IMR-90 (cell line): Measurements from ENCODE around the gene DOK6. TPM values are rescaled to one million over a fixed set of nuclear protein-coding genes. Genes with fewer than 3 reads are reported as not detected.

Experiments
- ATAC-seq: fragments of 200-7000 bp; cut with Tn5 transposase; 2 replicates; pipeline ENCODE4 v1.9.1; 2020; ENCODE audit warnings: low read depth, mild to moderate bottlenecking, moderate library complexity
- BruUV-seq: library from RNA; stranded (reverse); fragments of 400-500 nt; replicated peaks from 2 replicates; lab custom pipeline; 2021; lab: Mats Ljungman, UMichigan
- CTCF ChIA-PET: fragments of 300-600 bp; formaldehyde crosslinking; extraction: SDS; loops from one replicate; lab custom pipeline; 2021; ENCODE audit warnings: antibody characterized with exemption; lab: Yijun Ruan, JAX
- POLR2A ChIA-PET: fragments of 300-600 bp; sonication (Branson Sonifier 250); formaldehyde crosslinking; loops from one replicate; lab custom pipeline; 2022; ENCODE audit warnings: antibody characterized with exemption; ENCODE audit not compliant: unreplicated experiment; lab: Charles Lee
- DNase-seq: peaks from one replicate; pipeline ENCODE4 v3.0.0; 2013
- H2AFZ ChIP-seq: replicated peaks from 2 replicates; pipeline ENCODE3; 2013; ENCODE audit warnings: low read length, mild to moderate bottlenecking; ENCODE audit not compliant: poor library complexity
- H2AK5ac ChIP-seq: 2 replicates; pipeline ENCODE4 v1.6.1; 2013; ENCODE audit warnings: low read depth, low read length, inconsistent platforms
- H2AK9ac ChIP-seq: replicated peaks from 2 replicates; pipeline ENCODE3; 2013; ENCODE audit warnings: mild to moderate bottlenecking, low read depth, low read length, moderate library complexity; ENCODE audit not compliant: poor library complexity
- H2BK120ac ChIP-seq: 2 replicates; pipeline ENCODE4 v1.6.1; 2013; ENCODE audit warnings: low read depth, low read length, inconsistent platforms
- H2BK15ac ChIP-seq: 3 replicates; pipeline ENCODE4 v1.6.1; 2013; ENCODE audit warnings: low read depth, low read length, inconsistent platforms
- H2BK20ac ChIP-seq: 2 replicates; pipeline ENCODE4 v1.6.1; 2013; ENCODE audit warnings: low read depth, mild to moderate bottlenecking, inconsistent platforms, low read length, moderate library complexity
- H2BK5ac ChIP-seq: 2 replicates; pipeline ENCODE4 v1.6.1; 2013; ENCODE audit warnings: mild to moderate bottlenecking, low read depth, low read length, inconsistent platforms; ENCODE audit not compliant: poor library complexity, severe bottlenecking
- H3K14ac ChIP-seq: replicated peaks from 2 replicates; pipeline ENCODE4 v1.6.1; 2013; ENCODE audit warnings: low read depth, low read length, inconsistent platforms
- H3K18ac ChIP-seq: 2 replicates; pipeline ENCODE4 v1.6.1; 2013; ENCODE audit warnings: low read depth, low read length, control low read depth
- H3K23ac ChIP-seq: 2 replicates; pipeline ENCODE4 v1.6.1; 2013; ENCODE audit warnings: low read depth, low read length, inconsistent platforms
- H3K27ac ChIP-seq: 2 replicates; pipeline ENCODE4 v1.5.1; 2013; ENCODE audit warnings: mild to moderate bottlenecking, control low read depth, low read length; ENCODE audit not compliant: insufficient read depth
- H3K27me3 ChIP-seq: 2 replicates; pipeline ENCODE4 v1.6.1; 2013; ENCODE audit warnings: low read length; ENCODE audit not compliant: control insufficient read depth, insufficient read depth
- H3K36me3 ChIP-seq: 2 replicates; pipeline ENCODE4 v1.6.1; 2013; ENCODE audit warnings: low read length, mixed read lengths; ENCODE audit not compliant: control insufficient read depth, insufficient read depth
- H3K4ac ChIP-seq: 2 replicates; pipeline ENCODE4 v1.6.1; 2013; ENCODE audit warnings: low read depth, low read length, inconsistent platforms
- H3K4me1 ChIP-seq: 2 replicates; pipeline ENCODE4 v1.6.1; 2013; ENCODE audit warnings: low read length, mixed read lengths; ENCODE audit not compliant: control insufficient read depth, insufficient read depth
- H3K4me2 ChIP-seq: 2 replicates; pipeline ENCODE4 v1.6.1; 2013; ENCODE audit warnings: low read depth, mild to moderate bottlenecking, control low read depth, low read length, moderate library complexity
- H3K4me3 ChIP-seq: 2 replicates; pipeline ENCODE4 v1.5.1; 2013; ENCODE audit warnings: low read depth, mild to moderate bottlenecking, control low read depth, low read length, moderate library complexity; ENCODE audit not compliant: insufficient read depth
- H3K56ac ChIP-seq: 2 replicates; pipeline ENCODE4 v1.6.1; 2013; ENCODE audit warnings: low read length, inconsistent platforms; ENCODE audit not compliant: insufficient read depth; ENCODE audit errors: extremely low read depth
- H3K79me1 ChIP-seq, 2 experiments: 2 replicates each; pipeline ENCODE4 v1.6.1; 2013; ENCODE audit warnings: low read length in 2 of 2, inconsistent platforms in 1 of 2, low read depth in 1 of 2
- H3K9ac ChIP-seq: 2 replicates; pipeline ENCODE4 v1.6.1; 2013; ENCODE audit warnings: low read depth, low read length, control low read depth
- H3K9me1 ChIP-seq: 2 replicates; pipeline ENCODE4 v1.6.1; 2013; ENCODE audit warnings: low read length, inconsistent platforms; ENCODE audit not compliant: insufficient read depth
- H3K9me3 ChIP-seq: 2 replicates; pipeline ENCODE4 v1.6.1; 2013; ENCODE audit warnings: low read length; ENCODE audit not compliant: control insufficient read depth, insufficient read depth
- H4K20me1 ChIP-seq: 2 replicates; pipeline ENCODE4 v1.6.1; 2013; ENCODE audit warnings: low read length, inconsistent platforms; ENCODE audit not compliant: insufficient read depth
- H4K5ac ChIP-seq: 2 replicates; pipeline ENCODE4 v1.6.1; 2013; ENCODE audit warnings: mild to moderate bottlenecking, low read depth, low read length, control low read depth
- H4K8ac ChIP-seq, 2 experiments: 2 replicates each; pipeline ENCODE4 v1.6.1; 2013; ENCODE audit warnings: low read depth in 2 of 2, low read length in 2 of 2, control low read depth in 1 of 2, inconsistent platforms in 1 of 2
- H4K91ac ChIP-seq: 2 replicates; pipeline ENCODE4 v1.6.1; 2013; ENCODE audit warnings: low read depth, low read length, inconsistent platforms; ENCODE audit not compliant: insufficient read depth
- BHLHE40 ChIP-seq: fragments of 150-350 bp; IDR thresholded peaks from 2 replicates; pipeline ENCODE4 v1.6.1; 2016; ENCODE audit warnings: mild to moderate bottlenecking, low read depth, low read length
- CEBPB ChIP-seq: IDR thresholded peaks from 2 replicates; pipeline ENCODE4 v1.6.1; 2012; ENCODE audit warnings: low read depth, low read length, improper control_type of control experiment
- CTCF ChIP-seq: conservative IDR thresholded peaks from 2 replicates; pipeline ENCODE4 v1.5.1; 2012; ENCODE audit warnings: mild to moderate bottlenecking, low read depth, low read length, improper control_type of control experiment
- FOS ChIP-seq: fragments of 150-350 bp; IDR thresholded peaks from 2 replicates; pipeline ENCODE4 v1.6.1; 2016; ENCODE audit warnings: low read depth, low read length
- MAZ ChIP-seq: IDR thresholded peaks from 2 replicates; pipeline ENCODE4 v1.6.1; 2012; ENCODE audit warnings: low read depth, mild to moderate bottlenecking, low read length, improper control_type of control experiment, moderate library complexity, borderline replicate concordance
- MXI1 ChIP-seq: IDR thresholded peaks from 2 replicates; pipeline ENCODE4 v1.6.1; 2012; ENCODE audit warnings: low read depth, mild to moderate bottlenecking, low read length, moderate library complexity, borderline replicate concordance
- NFE2L2 ChIP-seq: fragments of 150-350 bp; IDR thresholded peaks from 2 replicates; pipeline ENCODE4 v1.6.1; 2016; ENCODE audit warnings: low read depth, mild to moderate bottlenecking, low read length
- POLR2A ChIP-seq: IDR thresholded peaks from 2 replicates; pipeline ENCODE4 v1.6.1; 2012; ENCODE audit warnings: mild to moderate bottlenecking, low read depth, low read length
- RAD21 ChIP-seq: IDR thresholded peaks from 2 replicates; pipeline ENCODE4 v1.6.1; 2012; ENCODE audit warnings: low read length, improper control_type of control experiment
- RCOR1 ChIP-seq: IDR thresholded peaks from 2 replicates; pipeline ENCODE4 v1.6.1; 2012; ENCODE audit warnings: mild to moderate bottlenecking, low read length, improper control_type of control experiment; ENCODE audit not compliant: insufficient replicate concordance
- SMC3 ChIP-seq: fragments of 150-350 bp; IDR thresholded peaks from 2 replicates; pipeline ENCODE4 v1.6.1; 2016; ENCODE audit warnings: low read depth, mild to moderate bottlenecking, antibody characterized with exemption, low read length, moderate library complexity
- WGBS, 2 experiments: methylation state at CpG; one replicate each; pipeline versions ENCODE4 v1.1.5 to v1.1.7; 2013; ENCODE audit warnings: missing lambda C conversion rate in 2 of 2; ENCODE audit not compliant: insufficient read length in 1 of 2; ENCODE audit errors: extremely low coverage in 2 of 2; 5-methylcytosine and 5-hydroxymethylcytosine counted together
- dilution Hi-C: fragments of 300-500 bp; cut with HindIII; formaldehyde crosslinking; loops from one replicate; pipeline ENCODE4 v1.14.3; 2018; ENCODE audit warnings: low sequenced_read_pairs; ENCODE audit not compliant: unreplicated experiment
- in situ Hi-C: fragments of 300-500 bp; cut with MboI; formaldehyde crosslinking; loops from 3 replicates; pipeline ENCODE4 v1.14.3; 2019; ENCODE audit warnings: low sequenced_read_pairs, inconsistent platforms, mixed read lengths
- intact Hi-C: fragments of 100-400 bp; cut with micrococcal nuclease; formaldehyde crosslinking; loops from 2 replicates; pipeline ENCODE4 v1.10.0; 2022
- polyA plus RNA-seq, 3 experiments: library from polyadenylated mRNA; depleted of rRNA; stranded (reverse); fragments of >200 nt; gene quantifications; 2 replicates each; pipeline ENCODE4 v1.2.3, GENCODE V29; 2012; ENCODE audit warnings: low replicate concordance in 1 of 3
- total RNA-seq: library from RNA; depleted of rRNA; stranded (reverse); fragments of >200 nt; gene quantifications from 2 replicates; pipeline ENCODE4 v1.2.3, GENCODE V29; 2012
- TF ChIP-seq, protein P1 (sequence below): fragments of 150-350 bp; IDR thresholded peaks from 2 replicates; pipeline ENCODE4 v1.6.1; 2016; ENCODE audit warnings: low read depth, mild to moderate bottlenecking, low read length, moderate library complexity, borderline replicate concordance

The DOK6 gene
- total and polyA plus RNA-seq, 2 of the 4 experiments (the other 2 are of a cell fraction) = 1.9 to 2.7 TPM

DNA sequence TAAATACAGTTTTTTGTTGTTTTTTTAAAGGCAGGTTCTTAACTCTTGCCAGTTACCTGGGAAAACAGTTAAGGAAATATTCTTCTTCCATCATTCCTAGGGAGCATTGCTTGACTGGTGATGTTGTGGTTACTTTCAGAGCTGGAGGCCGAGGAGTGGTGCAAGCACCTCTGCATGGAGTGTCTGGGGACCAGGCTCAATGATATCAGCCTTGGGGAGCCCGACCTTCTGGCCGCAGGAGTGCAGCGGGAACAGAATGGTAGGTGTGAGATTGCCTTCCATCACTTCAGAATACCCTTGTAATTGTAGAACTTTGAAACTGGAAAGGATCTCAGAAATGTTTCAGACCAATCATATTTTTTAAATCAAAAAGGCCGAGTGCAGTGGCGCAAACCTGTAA lies 276.9 kb downstream of the DOK6 start:
- POLR2A ChIA-PET = no interaction called here
- no peak overlapping the region for H3K18ac ChIP-seq

More for the DNA sequence above, 276.9 kb downstream of the DOK6 start:
- H3K36me3 ChIP-seq = no peaks in the 10 kb centered on the region
- H2BK120ac ChIP-seq = no peak overlapping the region
- WGBS, 2 experiments = no CpG with 5 or more reads among the region's 6 CpGs
- in situ Hi-C loops = no loop called here
- no peak overlapping the region for H3K4me2 ChIP-seq
- TF ChIP-seq POLR2A = no peak
- no peak for TF ChIP-seq FOS
- TF ChIP-seq, protein P1, sequence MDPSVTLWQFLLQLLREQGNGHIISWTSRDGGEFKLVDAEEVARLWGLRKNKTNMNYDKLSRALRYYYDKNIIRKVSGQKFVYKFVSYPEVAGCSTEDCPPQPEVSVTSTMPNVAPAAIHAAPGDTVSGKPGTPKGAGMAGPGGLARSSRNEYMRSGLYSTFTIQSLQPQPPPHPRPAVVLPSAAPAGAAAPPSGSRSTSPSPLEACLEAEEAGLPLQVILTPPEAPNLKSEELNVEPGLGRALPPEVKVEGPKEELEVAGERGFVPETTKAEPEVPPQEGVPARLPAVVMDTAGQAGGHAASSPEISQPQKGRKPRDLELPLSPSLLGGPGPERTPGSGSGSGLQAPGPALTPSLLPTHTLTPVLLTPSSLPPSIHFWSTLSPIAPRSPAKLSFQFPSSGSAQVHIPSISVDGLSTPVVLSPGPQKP = no peak
- TF ChIP-seq NFE2L2 = no peak
- no peak for TF ChIP-seq SMC3
- no peak for TF ChIP-seq MXI1
- TF ChIP-seq CTCF = no peak
- TF ChIP-seq CEBPB = no peak
- no peak for TF ChIP-seq MAZ
- no peak for TF ChIP-seq RAD21
- no peak for TF ChIP-seq RCOR1
- TF ChIP-seq BHLHE40 = no peak
- DNase-seq (no peak), ATAC-seq (no peak)
- intact Hi-C loops = no loop called here
- no peak overlapping the region for H3K23ac ChIP-seq
- H3K4me1 ChIP-seq = no peaks in the 10 kb centered on the region
- H4K5ac ChIP-seq = no peak overlapping the region
- no peak overlapping the region for H3K4me3 ChIP-seq
- H3K14ac ChIP-seq = no peak overlapping the region
- peaks cover 6% of the 10 kb centered on the region; the same call in 1 of the 2 replicates for H3K9me1 ChIP-seq
- peak overlapping the region; percentile 60 for H2AFZ ChIP-seq
- H4K20me1 ChIP-seq = no peaks in the 10 kb centered on the region
- H4K91ac ChIP-seq = no peak overlapping the region
- no peak overlapping the region for H3K4ac ChIP-seq
- H2BK5ac ChIP-seq = no peak overlapping the region
- H3K9ac ChIP-seq = no peak overlapping the region
- H3K56ac ChIP-seq = no peak overlapping the region
- H3K27ac ChIP-seq = no peak overlapping the region
- no peaks in the 10 kb centered on the region for H3K27me3 ChIP-seq
- H4K8ac ChIP-seq = no peak overlapping the region
- no peak overlapping the region for H2BK20ac ChIP-seq
- dilution Hi-C loops = no loop called here
- CTCF ChIA-PET = no interaction called here
- no peak overlapping the region for H2AK5ac ChIP-seq
- H3K79me1 ChIP-seq = no peaks in the 10 kb centered on the region
- H2AK9ac ChIP-seq = no peak overlapping the region
- no TSS peak for BruUV-seq
- no peak overlapping the region for H2BK15ac ChIP-seq
- no peaks in the 10 kb centered on the region for H3K9me3 ChIP-seq
